Neural progenitor cell (in vitro differentiated cells): ENCODE results near the gene ENDOG. TPM values are rescaled to one million over a fixed set of nuclear protein-coding genes. Genes with fewer than 3 reads are reported as not detected.

Source experiments
- DNase-seq: peaks from one replicate; pipeline ENCODE4 v3.0.0-alpha.2; 2016; ENCODE audit warnings: low spot score
- H2AFZ ChIP-seq: fragments of 200-600 bp; sonication (generic); replicated peaks from 2 replicates; pipeline ENCODE4 v1.6.1; 2016; ENCODE audit warnings: antibody characterized with exemption
- H3F3A ChIP-seq: fragments of 200-600 bp; sonication (generic); 2 replicates; pipeline ENCODE4 v1.6.1; 2016; ENCODE audit warnings: antibody characterized with exemption, low read depth
- H3K27ac ChIP-seq: fragments of 200-600 bp; sonication (generic); 2 replicates; pipeline ENCODE4 v1.5.1; 2016; ENCODE audit warnings: mild to moderate bottlenecking
- H3K27me3 ChIP-seq: fragments of 200-600 bp; sonication (generic); 2 replicates; pipeline ENCODE4 v1.6.1; 2016; ENCODE audit warnings: mild to moderate bottlenecking, moderate library complexity
- H3K36me3 ChIP-seq: fragments of 200-600 bp; sonication (generic); 2 replicates; pipeline ENCODE4 v1.5.1; 2016
- H3K4me1 ChIP-seq: fragments of 200-600 bp; sonication (generic); 2 replicates; pipeline ENCODE4 v1.6.1; 2016; ENCODE audit warnings: mixed run types
- H3K4me2 ChIP-seq: fragments of 200-600 bp; sonication (generic); 2 replicates; pipeline ENCODE4 v1.6.1; 2016
- H3K4me3 ChIP-seq: fragments of 200-600 bp; sonication (generic); 2 replicates; pipeline ENCODE4 v1.5.1; 2016
- H3K79me2 ChIP-seq: fragments of 200-600 bp; sonication (generic); 2 replicates; pipeline ENCODE4 v1.6.1; 2016; ENCODE audit warnings: low read depth
- H3K9ac ChIP-seq: fragments of 200-600 bp; sonication (generic); 2 replicates; pipeline ENCODE4 v1.6.1; 2016
- H3K9me3 ChIP-seq: fragments of 200-600 bp; sonication (generic); 2 replicates; pipeline ENCODE4 v1.5.1; 2016; ENCODE audit warnings: low read depth
- H4K20me1 ChIP-seq: fragments of 200-600 bp; sonication (generic); 2 replicates; pipeline ENCODE4 v1.6.1; 2016; ENCODE audit warnings: low read depth
- H3K27ac Mint-ChIP-seq: 3 replicates; pipeline ENCODE4 v1.8.0; 2021; ENCODE audit warnings: mixed read lengths
- H3K27me3 Mint-ChIP-seq: 2 replicates; pipeline ENCODE4 v1.8.0; 2022; ENCODE audit warnings: low read depth, mild to moderate bottlenecking, inconsistent platforms, moderate library complexity, mixed read lengths; ENCODE audit not compliant: insufficient read depth
- H3K36me3 Mint-ChIP-seq: 3 replicates; pipeline ENCODE4 v1.8.0; 2021; ENCODE audit warnings: mixed read lengths
- H3K4me1 Mint-ChIP-seq: 3 replicates; pipeline ENCODE4 v1.8.0; 2021; ENCODE audit warnings: mixed read lengths
- H3K4me3 Mint-ChIP-seq: 3 replicates; pipeline ENCODE4 v1.8.0; 2021; ENCODE audit warnings: mild to moderate bottlenecking, moderate library complexity, mixed read lengths
- H3K9me3 Mint-ChIP-seq: 3 replicates; pipeline ENCODE4 v1.8.0; 2020; ENCODE audit warnings: mixed read lengths
- EZH2 ChIP-seq: fragments of 200-600 bp; sonication (generic); IDR thresholded peaks from 2 replicates; pipeline ENCODE4 v1.6.1; 2017; ENCODE audit warnings: antibody characterized with exemption, mild to moderate bottlenecking, moderate library complexity
- EZH2phosphoT487 ChIP-seq: fragments of 200-600 bp; sonication (generic); IDR thresholded peaks from 2 replicates; pipeline ENCODE4 v1.6.1; 2017; ENCODE audit warnings: antibody characterized with exemption
- total RNA-seq: library from RNA; depleted of rRNA; stranded (reverse); fragments of >200 nt; gene quantifications from 2 replicates; pipeline ENCODE4 v1.2.3, GENCODE V29; 2015; ENCODE audit warnings: low replicate concordance
- TF ChIP-seq, protein P1 (sequence below): fragments of 200-600 bp; sonication (generic); IDR thresholded peaks from 2 replicates; pipeline ENCODE4 v1.5.1; 2017; ENCODE audit warnings: antibody characterized with exemption, mild to moderate bottlenecking

ENDOG gene
- total RNA-seq, 1 donor from 2014 or later = 3.2 TPM

DNA sequence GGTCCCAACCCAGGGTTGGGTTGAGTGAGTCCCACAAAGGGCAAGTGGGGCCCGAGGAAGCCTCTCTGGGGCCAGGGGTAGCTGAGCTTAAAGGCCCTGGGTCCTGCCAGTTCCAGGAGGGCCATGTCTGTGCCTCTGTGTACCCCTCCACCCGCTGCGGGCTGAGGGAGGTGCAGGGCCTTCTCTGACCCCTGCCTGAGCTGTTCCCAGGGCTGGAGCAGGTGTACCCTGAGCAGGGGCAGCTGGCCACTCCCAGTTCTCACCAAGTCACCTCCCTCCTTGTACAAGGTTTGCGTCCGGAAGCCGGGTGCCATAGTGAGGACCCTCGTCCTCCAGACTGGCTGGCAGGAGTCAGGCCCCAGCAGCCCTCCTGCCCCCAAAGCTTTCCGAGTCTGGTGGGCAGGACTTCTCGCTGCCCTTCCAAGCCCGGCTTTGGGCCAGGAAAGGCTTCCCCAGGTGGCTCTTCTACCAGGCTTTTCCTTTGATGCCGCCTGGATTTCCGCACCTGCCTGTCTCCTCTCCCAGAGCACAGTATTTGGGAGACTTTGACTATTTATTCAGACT lies 9.2 kb upstream of the ENDOG start:
- Mint-ChIP-seq H3K36me3 (peaks cover 4% of the 10 kb centered on the region), H3K9me3 (no peaks in the 10 kb centered on the region), H3K27ac (no peak overlapping the region), H3K4me1 (no peaks in the 10 kb centered on the region), H3K4me3 (no peak overlapping the region), H3K27me3 (peaks cover 5% of the 10 kb centered on the region)
- H3K4me3 ChIP-seq = no peak overlapping the region
- H3K9ac ChIP-seq = no peak overlapping the region
- no peaks in the 10 kb centered on the region for H3K79me2 ChIP-seq
- no peaks in the 10 kb centered on the region for H3K4me1 ChIP-seq
- no peaks in the 10 kb centered on the region for H3K36me3 ChIP-seq
- H3K9me3 ChIP-seq = no peaks in the 10 kb centered on the region
- H3K27ac ChIP-seq = no peak overlapping the region
- no peaks in the 10 kb centered on the region for H3F3A ChIP-seq
- TF ChIP-seq EZH2phosphoT487 = no peak
- TF ChIP-seq EZH2 = no peak
- TF ChIP-seq, protein P1, sequence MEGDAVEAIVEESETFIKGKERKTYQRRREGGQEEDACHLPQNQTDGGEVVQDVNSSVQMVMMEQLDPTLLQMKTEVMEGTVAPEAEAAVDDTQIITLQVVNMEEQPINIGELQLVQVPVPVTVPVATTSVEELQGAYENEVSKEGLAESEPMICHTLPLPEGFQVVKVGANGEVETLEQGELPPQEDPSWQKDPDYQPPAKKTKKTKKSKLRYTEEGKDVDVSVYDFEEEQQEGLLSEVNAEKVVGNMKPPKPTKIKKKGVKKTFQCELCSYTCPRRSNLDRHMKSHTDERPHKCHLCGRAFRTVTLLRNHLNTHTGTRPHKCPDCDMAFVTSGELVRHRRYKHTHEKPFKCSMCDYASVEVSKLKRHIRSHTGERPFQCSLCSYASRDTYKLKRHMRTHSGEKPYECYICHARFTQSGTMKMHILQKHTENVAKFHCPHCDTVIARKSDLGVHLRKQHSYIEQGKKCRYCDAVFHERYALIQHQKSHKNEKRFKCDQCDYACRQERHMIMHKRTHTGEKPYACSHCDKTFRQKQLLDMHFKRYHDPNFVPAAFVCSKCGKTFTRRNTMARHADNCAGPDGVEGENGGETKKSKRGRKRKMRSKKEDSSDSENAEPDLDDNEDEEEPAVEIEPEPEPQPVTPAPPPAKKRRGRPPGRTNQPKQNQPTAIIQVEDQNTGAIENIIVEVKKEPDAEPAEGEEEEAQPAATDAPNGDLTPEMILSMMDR = no peak
- DNase-seq = no peak
- H2AFZ ChIP-seq = no peak overlapping the region
- H3K4me2 ChIP-seq = no peak overlapping the region
- no peaks in the 10 kb centered on the region for H4K20me1 ChIP-seq
- no peaks in the 10 kb centered on the region for H3K27me3 ChIP-seq

DNA sequence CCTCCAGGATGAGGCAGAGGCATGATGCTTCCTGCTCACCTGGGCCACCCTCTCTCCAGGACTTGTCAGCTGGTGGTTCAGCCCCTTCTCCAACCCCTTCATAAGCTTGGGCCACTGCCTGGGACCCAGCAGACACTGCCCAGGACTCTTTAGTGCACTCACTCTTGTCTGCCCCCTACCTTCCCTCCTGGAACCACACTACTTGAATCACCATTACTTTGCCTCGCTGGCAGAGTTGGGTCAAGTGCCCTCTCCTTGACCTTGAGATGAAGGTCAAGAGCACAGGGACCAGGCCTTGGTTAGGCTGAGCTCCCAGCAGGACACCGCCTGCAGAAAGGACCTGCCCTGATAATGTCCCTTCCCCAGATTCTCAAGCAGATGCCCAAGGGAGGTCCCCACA lies 8.5 kb upstream of the ENDOG start:
- Mint-ChIP-seq H3K27me3 (peaks cover 5% of the 10 kb centered on the region), H3K4me3 (no peak overlapping the region), H3K27ac (no peak overlapping the region), H3K9me3 (no peaks in the 10 kb centered on the region), H3K36me3 (peaks cover 4% of the 10 kb centered on the region), H3K4me1 (no peaks in the 10 kb centered on the region)
- Histone ChIP-seq H3K27ac (no peak overlapping the region), H3K27me3 (no peaks in the 10 kb centered on the region), H2AFZ (no peak overlapping the region), H3K79me2 (no peaks in the 10 kb centered on the region), H3K9me3 (no peaks in the 10 kb centered on the region), H3F3A (no peaks in the 10 kb centered on the region), H3K4me3 (no peak overlapping the region), H3K4me1 (no peaks in the 10 kb centered on the region), H4K20me1 (no peaks in the 10 kb centered on the region), H3K4me2 (no peak overlapping the region), H3K36me3 (no peaks in the 10 kb centered on the region), H3K9ac (no peak overlapping the region)
- no peak for DNase-seq
- TF ChIP-seq, protein P1 = peak; percentile 22
- TF ChIP-seq EZH2 = no peak

DNA sequence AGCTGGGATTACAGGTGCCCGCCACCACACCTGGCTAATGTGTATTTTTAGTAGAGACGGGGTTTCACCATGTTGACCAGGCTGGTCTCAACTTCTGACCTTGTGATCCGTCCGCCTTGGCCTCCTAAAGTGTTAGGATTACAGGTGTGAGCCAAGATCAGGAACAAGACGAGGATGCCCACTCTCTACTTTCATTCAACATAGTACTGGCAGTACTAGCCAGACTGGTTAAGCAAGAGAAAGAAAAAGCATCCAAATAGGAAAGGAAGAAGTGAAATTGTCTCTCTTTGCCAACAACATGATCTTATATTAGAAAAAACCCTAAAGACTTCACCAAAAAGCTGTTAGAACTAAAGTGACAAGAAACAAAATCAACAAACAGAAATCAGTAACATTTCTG lies 7.4 kb upstream of the ENDOG start:
- Histone ChIP-seq H3K9ac (no peak overlapping the region), H3K4me3 (no peak overlapping the region), H3K4me1 (no peaks in the 10 kb centered on the region), H3K9me3 (no peaks in the 10 kb centered on the region), H3F3A (no peaks in the 10 kb centered on the region), H3K4me2 (no peak overlapping the region), H2AFZ (no peak overlapping the region), H3K27me3 (no peaks in the 10 kb centered on the region), H3K36me3 (no peaks in the 10 kb centered on the region), H3K79me2 (no peaks in the 10 kb centered on the region), H3K27ac (no peak overlapping the region), H4K20me1 (no peaks in the 10 kb centered on the region)
- Mint-ChIP-seq H3K4me1 (no peaks in the 10 kb centered on the region), H3K4me3 (no peak overlapping the region), H3K9me3 (no peaks in the 10 kb centered on the region), H3K27ac (no peak overlapping the region), H3K36me3 (peaks cover 2% of the 10 kb centered on the region), H3K27me3 (peaks cover 6% of the 10 kb centered on the region)
- no peak for DNase-seq
- TF ChIP-seq EZH2 (no peak), EZH2phosphoT487 (no peak)
- TF ChIP-seq, protein P1 = no peak
